ENCODE data around the gene EIF4G3.

The EIF4G3 gene

GRCh38 chr1:21126324-21126723, 50.4 kb downstream of the EIF4G3 start:
- no peak overlapping the region for H3K4me3 ChIP-seq (ENCODE audit: extremely low read depth, insufficient read depth, low read length, poor library complexity, severe bottlenecking)
- WGBS, 2 experiments (ENCODE audit: insufficient coverage in 2 of 2), result 79% methylated on average over 4 of the region's 4 CpGs; no CpG with 5 or more reads in 1 of the 2 experiments
- H3K27ac ChIP-seq (ENCODE audit: low read depth, low read length, severe bottlenecking), result no peak overlapping the region
- H3K36me3 ChIP-seq (ENCODE audit: control insufficient read depth, insufficient read depth, low read length), result peaks cover 49% of the 10 kb centered on the region
- no peaks in the 10 kb centered on the region for H3K4me1 ChIP-seq (ENCODE audit: control insufficient read depth, insufficient read depth, low read length, poor library complexity, severe bottlenecking)
- no peaks in the 10 kb centered on the region for H3K9me3 ChIP-seq (ENCODE audit: control insufficient read depth, low read length)

- no CpG with 5 or more reads among the region's 1 CpG for WGBS, 2 experiments (ENCODE audit: insufficient coverage in 2 of 2)
- Histone ChIP-seq H3K4me1 (ENCODE audit: control insufficient read depth, insufficient read depth, low read length, poor library complexity, severe bottlenecking) (no peaks in the 10 kb centered on the region), H3K9me3 (ENCODE audit: control insufficient read depth, low read length) (no peaks in the 10 kb centered on the region), H3K36me3 (ENCODE audit: control insufficient read depth, insufficient read depth, low read length) (peaks cover 49% of the 10 kb centered on the region), H3K27ac (ENCODE audit: low read depth, low read length, severe bottlenecking) (no peak overlapping the region), H3K4me3 (ENCODE audit: extremely low read depth, insufficient read depth, low read length, poor library complexity, severe bottlenecking) (no peak overlapping the region)
These were observed 51.9 kb downstream of the EIF4G3 start for GRCh38 chr1:21124846-21125245.

GRCh38 chr1:21123287-21123948, 53.3 kb downstream of the EIF4G3 start:
- H3K27ac ChIP-seq (ENCODE audit: low read depth, low read length, severe bottlenecking), result no peak overlapping the region
- H3K9me3 ChIP-seq (ENCODE audit: control insufficient read depth, low read length), result no peaks in the 10 kb centered on the region
- WGBS, 2 experiments (ENCODE audit: insufficient coverage in 2 of 2), result 91 to 96% methylated on average over 4 to 6 of the region's 6 CpGs
- H3K36me3 ChIP-seq (ENCODE audit: control insufficient read depth, insufficient read depth, low read length), result peaks cover 45% of the 10 kb centered on the region
- no peak overlapping the region for H3K4me3 ChIP-seq (ENCODE audit: extremely low read depth, insufficient read depth, low read length, poor library complexity, severe bottlenecking)
- no peaks in the 10 kb centered on the region for H3K4me1 ChIP-seq (ENCODE audit: control insufficient read depth, insufficient read depth, low read length, poor library complexity, severe bottlenecking)

- Histone ChIP-seq H3K36me3 (ENCODE audit: control insufficient read depth, insufficient read depth, low read length) (peaks cover 38% of the 10 kb centered on the region), H3K9me3 (ENCODE audit: control insufficient read depth, low read length) (no peaks in the 10 kb centered on the region), H3K4me3 (ENCODE audit: extremely low read depth, insufficient read depth, low read length, poor library complexity, severe bottlenecking) (no peak overlapping the region), H3K27ac (ENCODE audit: low read depth, low read length, severe bottlenecking) (no peak overlapping the region), H3K4me1 (ENCODE audit: control insufficient read depth, insufficient read depth, low read length, poor library complexity, severe bottlenecking) (no peaks in the 10 kb centered on the region)
- 100% methylated on average over 3 of the region's 4 CpGs; no CpG with 5 or more reads in 1 of the 2 experiments for WGBS, 2 experiments (ENCODE audit: insufficient coverage in 2 of 2)
These were observed 54.8 kb downstream of the EIF4G3 start for GRCh38 chr1:21121764-21122471.

DNA sequence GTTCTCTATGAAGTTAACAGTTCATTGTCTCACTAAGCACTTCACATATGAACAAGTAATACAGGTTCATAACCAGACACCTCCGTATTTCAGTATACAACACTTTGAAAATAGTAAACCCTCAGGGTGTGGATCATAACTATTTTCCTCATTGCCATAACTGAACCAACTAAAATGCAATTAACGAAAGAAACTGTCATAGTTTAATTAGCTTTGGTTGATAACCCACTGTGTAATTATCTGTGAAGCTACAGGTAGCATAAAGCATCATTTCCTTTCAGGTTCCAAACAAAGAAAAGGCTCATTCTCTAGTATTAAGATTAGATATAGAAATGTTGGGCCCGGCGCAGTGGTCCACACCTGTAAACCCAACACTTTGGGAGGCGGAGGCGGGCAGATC, 58.5 kb downstream of the EIF4G3 start:
- H3K4me3 ChIP-seq (ENCODE audit: extremely low read depth, insufficient read depth, low read length, poor library complexity, severe bottlenecking), result no peak overlapping the region
- peak overlapping the region; percentile 6 for H3K27ac ChIP-seq (ENCODE audit: low read depth, low read length, severe bottlenecking)
- H3K36me3 ChIP-seq (ENCODE audit: control insufficient read depth, insufficient read depth, low read length), result peaks cover 27% of the 10 kb centered on the region
- H3K9me3 ChIP-seq (ENCODE audit: control insufficient read depth, low read length), result no peaks in the 10 kb centered on the region
- H3K4me1 ChIP-seq (ENCODE audit: control insufficient read depth, insufficient read depth, low read length, poor library complexity, severe bottlenecking), result no peaks in the 10 kb centered on the region
- whole genome bisulfite sequencing, 2 experiments (ENCODE audit: insufficient coverage in 2 of 2), result 93 to 100% methylated on average over 2 to 3 of the region's 6 CpGs

GRCh38 chr1:21117597-21118001, 59.1 kb downstream of the EIF4G3 start:
- Histone ChIP-seq H3K4me1 (ENCODE audit: control insufficient read depth, insufficient read depth, low read length, poor library complexity, severe bottlenecking) (no peaks in the 10 kb centered on the region), H3K4me3 (ENCODE audit: extremely low read depth, insufficient read depth, low read length, poor library complexity, severe bottlenecking) (no peak overlapping the region), H3K27ac (ENCODE audit: low read depth, low read length, severe bottlenecking) (peak overlapping the region; percentile 6), H3K9me3 (ENCODE audit: control insufficient read depth, low read length) (no peaks in the 10 kb centered on the region), H3K36me3 (ENCODE audit: control insufficient read depth, insufficient read depth, low read length) (peaks cover 21% of the 10 kb centered on the region)
- 89 to 91% methylated on average over 2 of the region's 2 CpGs for WGBS, 2 experiments (ENCODE audit: insufficient coverage in 2 of 2)

DNA sequence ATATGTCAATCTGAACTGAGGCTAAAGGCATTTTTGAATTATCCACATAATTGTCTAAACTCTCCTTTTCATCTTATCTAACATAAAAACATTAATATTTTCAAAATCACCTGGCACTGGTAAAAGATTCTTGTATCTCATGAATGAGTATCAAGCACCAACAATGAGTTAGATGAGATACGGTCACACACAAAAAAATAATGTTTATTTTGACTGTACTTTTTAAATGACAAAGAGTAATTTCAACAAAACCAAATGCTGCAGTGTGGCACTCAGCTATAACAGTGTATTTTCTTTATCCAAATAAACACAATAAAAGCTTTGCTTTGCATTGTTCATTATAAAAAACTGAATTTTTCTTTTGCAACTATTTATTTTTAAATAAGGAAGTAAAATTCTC, 59.5 kb downstream of the EIF4G3 start:
- WGBS, 2 experiments (ENCODE audit: insufficient coverage in 2 of 2), result no CpG with 5 or more reads among the region's 1 CpG
- Histone ChIP-seq H3K4me1 (ENCODE audit: control insufficient read depth, insufficient read depth, low read length, poor library complexity, severe bottlenecking) (no peaks in the 10 kb centered on the region), H3K4me3 (ENCODE audit: extremely low read depth, insufficient read depth, low read length, poor library complexity, severe bottlenecking) (no peak overlapping the region), H3K9me3 (ENCODE audit: control insufficient read depth, low read length) (no peaks in the 10 kb centered on the region), H3K27ac (ENCODE audit: low read depth, low read length, severe bottlenecking) (no peak overlapping the region), H3K36me3 (ENCODE audit: control insufficient read depth, insufficient read depth, low read length) (peaks cover 18% of the 10 kb centered on the region)

DNA sequence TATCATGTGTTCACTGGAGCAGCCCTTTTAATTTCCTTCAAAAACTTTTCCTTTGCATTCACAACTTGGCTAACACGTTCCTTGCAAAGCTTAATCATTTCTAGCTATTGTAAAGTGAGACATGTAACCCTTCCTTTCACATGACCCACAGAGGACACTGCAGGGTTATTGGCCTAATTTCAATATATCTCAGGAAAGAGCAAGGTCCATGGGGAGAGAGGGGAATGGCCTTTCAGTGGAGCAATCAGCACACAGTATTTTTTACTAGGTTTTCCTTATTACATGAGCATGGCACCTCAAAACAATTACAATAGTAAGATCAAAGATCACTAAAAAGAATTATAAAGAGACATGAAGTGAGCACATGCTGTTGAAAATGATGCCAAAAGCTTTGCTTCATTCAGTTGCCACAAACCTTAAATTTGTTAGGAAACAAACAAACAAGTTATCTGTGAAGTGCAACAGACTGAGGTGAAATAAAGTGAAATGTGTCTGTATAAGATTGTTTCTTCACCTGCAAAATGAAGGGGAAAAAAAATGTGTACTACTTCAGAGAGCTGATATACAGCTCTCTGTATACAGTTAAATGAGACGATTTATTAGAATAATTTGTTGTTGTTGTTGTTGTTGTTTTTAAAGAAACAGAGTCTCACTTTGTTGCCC, 61.5 kb downstream of the EIF4G3 start:
- Histone ChIP-seq H3K9me3 (ENCODE audit: control insufficient read depth, low read length) (no peaks in the 10 kb centered on the region), H3K4me3 (ENCODE audit: extremely low read depth, insufficient read depth, low read length, poor library complexity, severe bottlenecking) (no peak overlapping the region), H3K36me3 (ENCODE audit: control insufficient read depth, insufficient read depth, low read length) (peaks cover 22% of the 10 kb centered on the region), H3K27ac (ENCODE audit: low read depth, low read length, severe bottlenecking) (no peak overlapping the region), H3K4me1 (ENCODE audit: control insufficient read depth, insufficient read depth, low read length, poor library complexity, severe bottlenecking) (no peaks in the 10 kb centered on the region)
- 100% methylated on average over 1 of the region's 2 CpGs for WGBS, 2 experiments (ENCODE audit: insufficient coverage in 2 of 2)

GRCh38 chr1:21114431-21114830, 62.3 kb downstream of the EIF4G3 start:
- no peaks in the 10 kb centered on the region for H3K4me1 ChIP-seq (ENCODE audit: control insufficient read depth, insufficient read depth, low read length, poor library complexity, severe bottlenecking)
- H3K27ac ChIP-seq (ENCODE audit: low read depth, low read length, severe bottlenecking), result no peak overlapping the region
- no peak overlapping the region for H3K4me3 ChIP-seq (ENCODE audit: extremely low read depth, insufficient read depth, low read length, poor library complexity, severe bottlenecking)
- WGBS, 2 experiments (ENCODE audit: insufficient coverage in 2 of 2), result 97 to 100% methylated on average over 2 to 3 of the region's 4 CpGs
- H3K36me3 ChIP-seq (ENCODE audit: control insufficient read depth, insufficient read depth, low read length), result peaks cover 22% of the 10 kb centered on the region
- H3K9me3 ChIP-seq (ENCODE audit: control insufficient read depth, low read length), result no peaks in the 10 kb centered on the region

- Histone ChIP-seq H3K4me3 (ENCODE audit: extremely low read depth, insufficient read depth, low read length, poor library complexity, severe bottlenecking) (no peak overlapping the region), H3K36me3 (ENCODE audit: control insufficient read depth, insufficient read depth, low read length) (peaks cover 30% of the 10 kb centered on the region), H3K9me3 (ENCODE audit: control insufficient read depth, low read length) (no peaks in the 10 kb centered on the region), H3K27ac (ENCODE audit: low read depth, low read length, severe bottlenecking) (no peak overlapping the region), H3K4me1 (ENCODE audit: control insufficient read depth, insufficient read depth, low read length, poor library complexity, severe bottlenecking) (no peaks in the 10 kb centered on the region)
- WGBS, 2 experiments (ENCODE audit: insufficient coverage in 2 of 2), result 87 to 97% methylated on average over 8 to 10 of the region's 11 CpGs
These were observed 66.5 kb downstream of the EIF4G3 start for GRCh38 chr1:21110163-21110562.

Data from mesodermal cell (in vitro differentiated cells).